Measurements from ENCODE around the gene ATP9A. TPM values are rescaled to one million over a fixed set of nuclear protein-coding genes. Genes with fewer than 3 reads are reported as not detected.

ATP9A gene
- total RNA-seq, 1 experiment from 2014 or later, result 16.8 TPM

DNA sequence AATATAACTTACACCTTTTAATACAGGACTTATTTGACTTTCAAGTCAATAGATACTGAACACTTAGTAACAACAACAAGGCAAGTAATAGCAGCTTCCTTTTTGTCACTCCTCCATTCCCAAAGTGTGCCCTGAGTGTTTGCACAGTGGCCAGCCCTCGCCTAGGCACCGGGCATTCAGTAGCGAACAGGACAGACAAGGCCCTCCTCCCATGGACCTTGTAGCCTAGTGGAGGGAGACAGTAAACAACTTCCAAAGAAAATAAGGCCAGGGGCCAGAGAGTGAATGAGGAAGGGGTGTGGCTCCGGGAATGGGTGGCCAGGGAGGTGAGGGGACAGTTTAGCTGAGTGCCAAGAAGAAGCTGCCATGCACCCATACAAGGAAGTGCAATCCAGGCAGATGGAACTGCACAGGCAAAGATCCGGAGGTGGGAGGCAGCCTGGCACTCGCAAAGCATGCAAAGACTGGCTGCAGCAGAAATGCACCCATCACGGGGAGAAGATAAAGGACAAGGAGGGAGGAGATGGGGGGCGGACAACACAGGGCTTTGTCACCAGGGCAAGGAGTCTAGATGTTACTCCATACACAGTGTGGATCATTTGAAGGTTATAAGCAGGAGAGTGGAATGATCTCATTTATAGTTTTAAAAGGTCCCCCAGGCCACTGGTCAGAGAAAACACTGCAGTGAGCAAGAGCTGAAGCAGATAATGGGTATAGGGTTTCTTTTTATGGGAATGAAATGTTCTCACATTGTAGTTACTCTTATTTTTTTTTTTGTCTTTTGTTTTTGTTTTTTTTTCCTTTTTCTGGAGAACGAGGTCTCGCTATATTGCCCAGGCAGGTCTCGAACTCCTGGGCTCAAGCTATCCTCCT is 32.2 kb downstream of the ATP9A start:
- DNase-seq (ENCODE audit: low read depth, low spot score), result no peak
- ChIA-PET RAD21 (ENCODE audit: low non-redundant PET in 1 of 2, low total read pairs in 2 of 2, uncharacterized antibody in 2 of 2, unreplicated experiment in 2 of 2) (no interaction called here), CTCF (no interaction called here), POLR2A (interaction anchor here (0.7 kb wide), 1 partner anchor 40 kb away, joined by 4 read pairs; no protein-coding TSS in a partner anchor)
- no peaks in the 10 kb centered on the region for H3K27me3 ChIP-seq (ENCODE audit: insufficient read depth, low read length)
- H3K79me2 ChIP-seq (ENCODE audit: insufficient read depth, low read length), result peaks cover 6% of the 10 kb centered on the region
- no peaks in the 10 kb centered on the region for H3K9me2 ChIP-seq (ENCODE audit: insufficient read depth)
- no peak overlapping the region for H3K27ac ChIP-seq (ENCODE audit: low read depth, low read length)
- peaks cover 37 to 69% of the 10 kb centered on the region in 2 experiments for H3K4me1 ChIP-seq (ENCODE audit: control insufficient read depth in 1 of 2, insufficient read depth in 2 of 2, low read length in 2 of 2)
- no peak overlapping the region for H2AFZ ChIP-seq (ENCODE audit: low read depth, low read length, poor library complexity, severe bottlenecking)
- H3K9ac ChIP-seq (ENCODE audit: low read length), result no peak overlapping the region
- no peak for ATAC-seq
- TF ChIP-seq, protein P1, sequence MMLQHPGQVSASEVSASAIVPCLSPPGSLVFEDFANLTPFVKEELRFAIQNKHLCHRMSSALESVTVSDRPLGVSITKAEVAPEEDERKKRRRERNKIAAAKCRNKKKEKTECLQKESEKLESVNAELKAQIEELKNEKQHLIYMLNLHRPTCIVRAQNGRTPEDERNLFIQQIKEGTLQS (IDR thresholded peaks at IDR 0.05), result no peak
- TF ChIP-seq FOSL1 (IDR thresholded peaks at IDR 0.05; ENCODE audit: low read depth) (no peak), REST (IDR thresholded peaks at IDR 0.05; ENCODE audit: low read depth) (no peak), SIN3A (IDR thresholded peaks at IDR 0.05; ENCODE audit: low read depth) (no peak), CBX3 (IDR thresholded peaks at IDR 0.05; ENCODE audit: low read depth) (no peak), EGR1 (IDR thresholded peaks at IDR 0.05; ENCODE audit: low read depth) (no peak), TCF7L2 (IDR thresholded peaks at IDR 0.05; ENCODE audit: borderline replicate concordance, extremely low read depth, insufficient read depth, insufficient read length) (no peak), MAX (IDR thresholded peaks at IDR 0.05) (no peak), YY1 (IDR thresholded peaks at IDR 0.05; ENCODE audit: extremely low read depth, insufficient replicate concordance, low read depth, low read length) (no peak), EZH2 (IDR thresholded peaks at IDR 0.05) (no peak), ZNF274 (IDR thresholded peaks at IDR 0.05; ENCODE audit: low read depth, low read length) (no peak), EZH2phosphoT487 (IDR thresholded peaks at IDR 0.05; ENCODE audit: borderline replicate concordance) (no peak), RAD21 (IDR thresholded peaks at IDR 0.05; ENCODE audit: low read depth) (no peak), CTCF (IDR thresholded peaks at IDR 0.05 in 2 of 3, conservative IDR thresholded peaks at IDR 0.05 in 1 of 3; ENCODE audit: borderline replicate concordance in 1 of 3, insufficient read depth in 1 of 3, low read depth in 2 of 3, low read length in 2 of 3) (no peak), ZFX (IDR thresholded peaks at IDR 0.05) (no peak), SRF (IDR thresholded peaks at IDR 0.05; ENCODE audit: low read depth) (no peak)
- H4K20me1 ChIP-seq (ENCODE audit: insufficient read depth), result no peaks in the 10 kb centered on the region
- intact Hi-C loops (cut with micrococcal nuclease), result no loop called here
- no TSS peak for BruUV-seq (replicated peaks)
- peak overlapping the region; percentile 29 for H3K4me2 ChIP-seq (ENCODE audit: low read length)
- H3K9me3 ChIP-seq (ENCODE audit: control insufficient read depth in 1 of 2, insufficient read depth in 1 of 2, low read depth in 1 of 2, low read length in 2 of 2), result no peaks in the 10 kb centered on the region
- no peak overlapping the region for H3K4me3 ChIP-seq (replicated peaks in 1 of 2; ENCODE audit: low read depth in 1 of 2, low read length in 2 of 2)
- H3K36me3 ChIP-seq (ENCODE audit: control insufficient read depth in 1 of 2, insufficient read depth in 2 of 2, low read length in 2 of 2), result no peaks in the 10 kb centered on the region

All from HCT116 (cell line).